Medulla oblongata (tissue), 1 donor: ENCODE measurements around the gene RFX6.
A peak's percentile ranks its signal among the peaks of the same experiment; 100 is the strongest.
"Not testable (repeated sequence)": the region's sequence is repeated elsewhere in the genome, so short reads cannot be mapped to it uniquely, and the experiment has no call there.

Experiments used
- DNase-seq: peaks from one replicate; pipeline ENCODE4 v3.0.0-alpha.2; 2015; ENCODE audit errors: extremely low spot score

RFX6 gene

GRCh38 chr6:116876635-116877611 is at the start of gene RFX6:
TSS of gene RFX6 (plus strand) at chr6:116877242. CDS start at chr6:116877276, 34 bp downstream.
- no peak for DNase-seq

GRCh38 chr6:116827561-116828240 is 49.3 kb upstream of the RFX6 start:
- no peak for DNase-seq

GRCh38 chr6:116828983-116829382 is 48.1 kb upstream of the RFX6 start, which contains the start of gene GPRC6A:
TSS of gene GPRC6A (minus strand) at chr6:116829083. CDS start at chr6:116829013, 70 bp downstream.
- DNase-seq = no peak

GRCh38 chr6:116834526-116834925 is 42.5 kb upstream of the RFX6 start:
- DNase-seq = not testable (repeated sequence)

GRCh38 chr6:116836606-116837342 is 40.3 kb upstream of the RFX6 start:
- DNase-seq = no peak

GRCh38 chr6:116840091-116840490 is 37.0 kb upstream of the RFX6 start:
- no peak for DNase-seq

GRCh38 chr6:116842459-116842858 is 34.6 kb upstream of the RFX6 start:
- DNase-seq = no peak

GRCh38 chr6:116847227-116847626 is 29.8 kb upstream of the RFX6 start:
- DNase-seq = peak; percentile 44

- DNase-seq = no peak
Observed at GRCh38 chr6:116858060-116858459, 19.0 kb upstream of the RFX6 start.

- no peak for DNase-seq
Observed at GRCh38 chr6:116859264-116859663, 17.8 kb upstream of the RFX6 start.

- no peak for DNase-seq
Observed at GRCh38 chr6:116866281-116866871, 10.7 kb upstream of the RFX6 start.

GRCh38 chr6:116872771-116873170 is 4.3 kb upstream of the RFX6 start:
- DNase-seq = no peak

GRCh38 chr6:116876107-116876506 is 935 bp upstream of the RFX6 start:
- DNase-seq = no peak

GRCh38 chr6:116877743-116878142 is 701 bp downstream of the RFX6 start:
- DNase-seq = no peak

GRCh38 chr6:116881236-116881635 is 4.2 kb downstream of the RFX6 start:
- no peak for DNase-seq

GRCh38 chr6:116883005-116883404 is 6.0 kb downstream of the RFX6 start:
- DNase-seq = no peak

GRCh38 chr6:116884530-116884929 is 7.5 kb downstream of the RFX6 start:
- no peak for DNase-seq

GRCh38 chr6:116887168-116887567 is 10.1 kb downstream of the RFX6 start:
- DNase-seq = no peak

- no peak for DNase-seq
Observed at GRCh38 chr6:116887894-116888293, 10.9 kb downstream of the RFX6 start.

GRCh38 chr6:116888732-116889360 is 11.8 kb downstream of the RFX6 start:
- DNase-seq = no peak

- no peak for DNase-seq
Observed at GRCh38 chr6:116894669-116895068, 17.6 kb downstream of the RFX6 start.
